GM12864 (cell line): ENCODE results near the gene TGM4.

Experiments used
- DNase-seq: peaks from one replicate; pipeline ENCODE4 v3.0.0-alpha.2; 2011; ENCODE audit warnings: low read depth
- H3K4me3 ChIP-seq: 2 replicates; pipeline ENCODE4 v1.5.1; 2011; ENCODE audit warnings: mild to moderate bottlenecking, low read depth, low read length, control low read depth
- TF ChIP-seq, protein P1 (sequence below): IDR thresholded peaks from 2 replicates; pipeline ENCODE4 v1.5.1; 2011; ENCODE audit warnings: low read depth, mild to moderate bottlenecking, moderate library complexity, low read length, control low read depth, inconsistent platforms; ENCODE audit errors: missing control alignments

TGM4 gene

DNA sequence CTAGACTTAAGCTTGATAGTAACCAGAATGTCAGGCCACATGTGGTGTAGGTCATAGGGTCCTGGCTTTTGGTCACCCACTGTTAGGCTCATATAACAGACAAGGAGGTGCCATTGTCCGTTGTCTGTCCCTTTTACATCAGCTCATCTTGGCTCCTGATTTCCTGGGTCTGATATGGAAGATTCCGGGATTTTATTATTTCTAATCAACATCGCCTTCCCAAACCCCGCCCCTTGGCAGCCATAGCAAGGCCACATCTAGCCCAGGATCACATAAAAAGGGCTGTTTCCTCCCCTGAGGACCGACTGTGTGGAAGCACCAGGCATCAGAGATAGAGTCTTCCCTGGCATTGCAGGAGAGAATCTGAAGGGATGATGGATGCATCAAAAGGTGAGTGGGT lies at the start of gene TGM4:
TSS of gene TGM4 (plus strand) at position 301 of the 400 bp plus-strand sequence. CDS start at position 372, 71 bp downstream.
- no peak for DNase-seq
- TF ChIP-seq, protein P1, sequence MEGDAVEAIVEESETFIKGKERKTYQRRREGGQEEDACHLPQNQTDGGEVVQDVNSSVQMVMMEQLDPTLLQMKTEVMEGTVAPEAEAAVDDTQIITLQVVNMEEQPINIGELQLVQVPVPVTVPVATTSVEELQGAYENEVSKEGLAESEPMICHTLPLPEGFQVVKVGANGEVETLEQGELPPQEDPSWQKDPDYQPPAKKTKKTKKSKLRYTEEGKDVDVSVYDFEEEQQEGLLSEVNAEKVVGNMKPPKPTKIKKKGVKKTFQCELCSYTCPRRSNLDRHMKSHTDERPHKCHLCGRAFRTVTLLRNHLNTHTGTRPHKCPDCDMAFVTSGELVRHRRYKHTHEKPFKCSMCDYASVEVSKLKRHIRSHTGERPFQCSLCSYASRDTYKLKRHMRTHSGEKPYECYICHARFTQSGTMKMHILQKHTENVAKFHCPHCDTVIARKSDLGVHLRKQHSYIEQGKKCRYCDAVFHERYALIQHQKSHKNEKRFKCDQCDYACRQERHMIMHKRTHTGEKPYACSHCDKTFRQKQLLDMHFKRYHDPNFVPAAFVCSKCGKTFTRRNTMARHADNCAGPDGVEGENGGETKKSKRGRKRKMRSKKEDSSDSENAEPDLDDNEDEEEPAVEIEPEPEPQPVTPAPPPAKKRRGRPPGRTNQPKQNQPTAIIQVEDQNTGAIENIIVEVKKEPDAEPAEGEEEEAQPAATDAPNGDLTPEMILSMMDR: no peak
- no peak within 1 kb of the TSS for H3K4me3 ChIP-seq

DNA sequence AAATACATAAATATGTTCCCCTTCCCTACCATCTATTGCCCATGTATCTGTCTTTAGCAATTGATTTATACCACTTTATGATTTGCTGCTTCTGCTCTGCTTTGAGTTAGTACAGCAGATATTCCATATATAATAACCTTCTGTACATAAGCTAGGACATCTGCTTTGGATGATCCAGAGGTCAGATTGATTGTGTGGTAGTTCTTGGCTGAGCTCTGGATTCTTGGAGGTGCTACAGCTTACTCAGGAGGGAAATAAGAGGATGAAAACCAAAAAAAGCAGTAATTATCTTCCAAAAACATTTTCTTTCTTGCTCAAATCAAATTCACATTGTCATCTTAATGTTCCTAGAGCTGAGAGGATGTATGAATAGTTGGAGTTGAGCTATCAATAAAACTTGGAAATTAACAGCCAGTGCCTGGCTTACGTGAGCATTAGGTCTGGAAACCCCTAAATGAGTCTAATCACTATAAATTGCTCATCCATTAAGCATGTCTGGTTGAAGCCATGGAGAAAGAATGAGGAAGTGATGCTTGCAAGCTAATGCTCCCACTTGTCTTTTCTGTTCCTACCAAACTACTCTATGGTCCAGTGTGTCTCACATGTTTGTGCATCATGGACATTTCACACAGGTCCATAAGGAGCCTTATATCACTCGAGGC lies 49.0 kb upstream of the TGM4 start:
- TF ChIP-seq, protein P1: no peak
- no peak for DNase-seq
- no peak overlapping the region for H3K4me3 ChIP-seq

DNA sequence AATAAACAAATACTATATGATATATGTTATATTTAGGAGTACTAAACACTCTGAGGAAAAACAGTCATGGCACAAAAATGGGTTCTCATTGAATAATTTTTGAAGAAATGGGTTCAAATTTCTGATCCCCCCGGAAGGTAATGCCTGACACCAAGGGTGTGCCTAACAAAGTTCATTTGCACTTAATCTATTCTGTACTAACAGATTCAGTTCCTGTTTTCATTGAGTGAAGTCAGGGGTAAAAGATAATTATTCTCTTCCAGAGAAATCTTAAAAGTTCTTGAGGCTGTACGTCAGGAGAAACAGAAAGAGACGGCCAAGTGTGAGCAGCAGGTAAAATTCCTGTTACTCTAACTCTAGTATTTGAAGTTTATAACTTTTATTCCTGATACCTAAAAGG lies 47.2 kb upstream of the TGM4 start:
- TF ChIP-seq, protein P1: no peak
- H3K4me3 ChIP-seq: no peak overlapping the region
- no peak for DNase-seq

DNA sequence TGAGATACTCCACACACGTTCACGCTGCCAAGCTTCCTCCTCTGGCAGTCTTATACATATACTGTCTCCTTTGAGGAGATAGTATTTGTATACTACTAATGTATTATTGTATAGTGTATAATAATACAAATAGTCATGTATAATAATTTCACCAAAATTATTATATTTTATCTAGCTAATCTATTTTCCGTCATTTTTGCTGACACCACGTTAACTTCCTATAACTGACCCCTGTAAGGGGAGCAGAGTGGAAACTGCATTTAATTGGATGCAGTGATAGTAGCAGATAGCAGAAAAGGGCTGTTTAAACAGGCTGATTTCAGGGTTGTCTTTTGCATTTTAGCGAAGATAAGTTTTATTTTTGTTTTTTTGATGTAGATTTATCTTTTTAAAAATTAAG lies 43.2 kb upstream of the TGM4 start:
- no peak for DNase-seq
- TF ChIP-seq, protein P1: no peak
- no peak overlapping the region for H3K4me3 ChIP-seq

DNA sequence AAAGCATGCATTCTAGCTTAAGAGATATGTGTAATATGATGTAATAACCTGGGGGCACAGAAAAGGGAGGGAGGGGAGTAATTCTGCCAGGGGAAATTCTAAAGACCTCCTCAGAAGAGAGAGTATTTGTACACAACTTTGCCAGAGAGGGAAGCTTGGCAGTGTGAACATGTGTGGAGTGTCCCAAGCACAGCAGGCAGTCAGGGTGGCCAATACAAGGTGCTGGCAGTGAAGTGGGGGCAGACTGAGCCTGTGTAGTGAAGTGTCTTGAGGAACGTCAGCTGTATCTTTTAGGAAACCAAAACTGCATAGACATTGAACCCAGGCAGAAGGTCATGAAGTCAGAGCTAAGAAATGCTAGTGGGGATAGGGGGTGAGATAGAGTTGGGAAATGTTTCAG lies 42.4 kb upstream of the TGM4 start:
- TF ChIP-seq, protein P1: no peak
- H3K4me3 ChIP-seq: no peak overlapping the region
- DNase-seq: no peak

DNA sequence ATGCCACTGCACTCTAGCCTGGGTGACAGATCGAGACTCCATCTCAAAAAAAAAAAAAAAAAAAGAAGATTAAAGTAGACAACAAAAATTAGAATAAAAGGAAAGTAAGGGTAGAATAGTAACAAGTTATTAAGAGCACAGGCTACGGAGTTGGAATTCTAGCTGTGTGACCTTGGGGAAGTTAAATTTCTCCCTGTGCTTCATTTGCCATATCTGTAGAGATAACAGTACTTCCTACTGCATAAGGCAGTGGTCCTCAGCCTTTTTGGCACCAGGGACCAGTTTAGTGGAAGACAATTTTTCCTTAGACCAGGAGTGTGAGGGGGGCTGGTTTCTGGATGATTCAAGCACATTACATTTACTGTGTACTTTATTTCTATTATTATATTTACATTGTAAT lies 41.4 kb upstream of the TGM4 start:
- DNase-seq: no peak
- TF ChIP-seq, protein P1: no peak
- H3K4me3 ChIP-seq: no peak overlapping the region

DNA sequence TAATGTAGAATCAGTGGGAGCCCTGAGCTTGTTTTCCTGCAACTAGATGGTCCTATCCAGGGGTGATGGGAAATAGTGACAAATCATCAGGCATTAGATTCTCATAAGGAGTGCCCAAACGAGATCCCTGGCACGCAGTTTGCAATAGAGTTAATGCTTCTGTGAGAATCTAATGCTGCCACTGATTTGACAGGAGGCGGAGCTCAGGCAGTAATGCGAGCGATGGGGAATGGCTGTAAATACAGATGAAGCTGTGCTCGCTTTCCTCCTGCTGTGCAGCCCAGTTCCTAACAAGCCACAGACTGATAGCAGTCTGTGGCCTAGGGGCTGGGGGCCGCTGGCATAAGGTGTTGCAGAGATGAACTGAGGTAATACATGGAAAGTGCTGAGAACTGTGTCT lies 41.0 kb upstream of the TGM4 start:
- no peak overlapping the region for H3K4me3 ChIP-seq
- TF ChIP-seq, protein P1: no peak
- DNase-seq: no peak
